NT2/D1 (cell line): ENCODE measurements around the gene TACC2.

Source experiments
- YY1 ChIP-seq: IDR thresholded peaks from 2 replicates; pipeline ENCODE4 v1.6.1; 2011; ENCODE audit not compliant: insufficient read length, insufficient read depth
- ZNF274 ChIP-seq: IDR thresholded peaks from 2 replicates; pipeline ENCODE4 v1.6.1; 2011; ENCODE audit warnings: mild to moderate bottlenecking, low read depth, low read length

DNA sequence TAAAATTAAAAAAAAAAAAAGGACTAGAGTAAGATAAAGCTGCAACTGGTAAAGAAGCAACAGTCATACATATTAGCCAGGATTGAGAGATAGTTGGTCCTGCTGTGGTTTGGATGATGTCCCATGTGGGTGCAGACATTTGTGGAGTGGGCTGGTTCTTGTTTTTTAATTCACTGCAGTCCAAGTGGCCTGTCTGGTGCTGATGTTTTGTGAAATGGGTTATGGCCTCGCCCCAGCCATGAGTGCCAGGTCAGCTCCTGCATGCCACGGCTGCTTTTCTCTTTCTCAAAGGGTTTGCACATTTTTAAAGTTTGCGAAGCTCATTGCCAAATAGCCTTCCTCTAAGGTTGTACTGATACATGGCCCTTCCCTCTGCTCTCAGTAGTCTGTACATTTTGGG lies 268.1 kb downstream of the TACC2 start:
- no peak for TF ChIP-seq YY1
- no peak for TF ChIP-seq ZNF274
